Naive thymus-derived CD4-positive, alpha-beta T cell (primary cell): ENCODE data around the gene CNTN1. TPM values are rescaled to one million over a fixed set of nuclear protein-coding genes. Genes with fewer than 3 reads are reported as not detected.

Experiments
- ATAC-seq: fragments of 150-1000 bp; cut with Tn5 transposase; 2 replicates; pipeline ENCODE4 v1.10.0; 2021; ENCODE audit warnings: mild to moderate bottlenecking, moderate library complexity
- CTCF ChIA-PET: fragments of 350-600 bp; sonication (Branson Sonifier 250); formaldehyde crosslinking; loops from one replicate; lab custom pipeline; 2021; ENCODE audit warnings: antibody characterized with exemption; lab: Charles Lee
- POLR2A ChIA-PET: fragments of 350-600 bp; sonication (Branson Sonifier 250); formaldehyde crosslinking; loops from one replicate; lab custom pipeline; 2021; ENCODE audit warnings: antibody characterized with exemption, inconsistent platforms; lab: Charles Lee
- DNase-seq, 9 donors: peaks; one replicate each; pipeline versions ENCODE4 v3.0.0 to v3.0.0-alpha.2; 2020 to 2022; ENCODE audit warnings: mixed read lengths in 1 of 9
- H3K27ac ChIP-seq: one replicate; pipeline ENCODE4 v1.7.0; 2013; ENCODE audit warnings: mild to moderate bottlenecking, low read depth, low read length, moderate library complexity
- H3K27me3 ChIP-seq, 2 donors: one replicate each; pipeline ENCODE4 v1.7.0; 2013; ENCODE audit warnings: low read length in 2 of 2, mild to moderate bottlenecking in 2 of 2, moderate library complexity in 2 of 2; ENCODE audit not compliant: control insufficient read depth in 2 of 2, insufficient read depth in 2 of 2
- H3K36me3 ChIP-seq, 3 experiments: 1 replicate in 2 of 3; 2 replicates in 1 of 3; pipeline ENCODE4 v1.7.0; 2013; ENCODE audit warnings: low read length in 3 of 3, mild to moderate bottlenecking in 3 of 3, moderate library complexity in 1 of 3; ENCODE audit not compliant: insufficient read depth in 3 of 3, control insufficient read depth in 2 of 3
- H3K4me1 ChIP-seq, 2 donors: one replicate each; pipeline ENCODE4 v1.7.0; 2013; ENCODE audit warnings: low read length in 2 of 2, mild to moderate bottlenecking in 2 of 2, moderate library complexity in 1 of 2; ENCODE audit not compliant: control insufficient read depth in 2 of 2, insufficient read depth in 2 of 2
- H3K4me3 ChIP-seq: 2 replicates; pipeline ENCODE4 v1.7.0; 2013; ENCODE audit warnings: mild to moderate bottlenecking, low read length
- H3K9me3 ChIP-seq, 3 experiments: 1 replicate in 2 of 3; 2 replicates in 1 of 3; pipeline ENCODE4 v1.7.0; 2013; ENCODE audit warnings: low read length in 3 of 3; ENCODE audit not compliant: control insufficient read depth in 2 of 3
- H3K27ac Mint-ChIP-seq, 9 donors: one replicate each; pipeline ENCODE4 v1.8.0; 2020 to 2022; ENCODE audit warnings: mixed read lengths in 9 of 9, mild to moderate bottlenecking in 8 of 9, moderate library complexity in 5 of 9, inconsistent platforms in 2 of 9
- H3K27me3 Mint-ChIP-seq, 5 donors: one replicate each; pipeline ENCODE4 v1.8.0; 2021 to 2022; ENCODE audit warnings: mixed read lengths in 5 of 5, mild to moderate bottlenecking in 1 of 5
- H3K36me3 Mint-ChIP-seq, 5 donors: one replicate each; pipeline ENCODE4 v1.8.0; 2020 to 2022; ENCODE audit warnings: mixed read lengths in 5 of 5, mild to moderate bottlenecking in 3 of 5, inconsistent platforms in 1 of 5
- H3K4me1 Mint-ChIP-seq, 7 donors: one replicate each; pipeline ENCODE4 v1.8.0; 2020 to 2022; ENCODE audit warnings: mixed read lengths in 7 of 7, mild to moderate bottlenecking in 3 of 7, inconsistent platforms in 1 of 7
- H3K4me3 Mint-ChIP-seq, 10 donors: one replicate each; pipeline ENCODE4 v1.8.0; 2020 to 2022; ENCODE audit warnings: mild to moderate bottlenecking in 10 of 10, mixed read lengths in 10 of 10, moderate library complexity in 6 of 10, inconsistent platforms in 2 of 10
- H3K9me3 Mint-ChIP-seq, 11 donors: one replicate each; pipeline ENCODE4 v1.8.0; 2020 to 2022; ENCODE audit warnings: mixed read lengths in 11 of 11, mild to moderate bottlenecking in 4 of 11, inconsistent platforms in 1 of 11, moderate library complexity in 1 of 11
- intact Hi-C, 2 donors: fragments of 100-400 bp; cut with micrococcal nuclease; formaldehyde crosslinking; loops; one replicate each; pipeline ENCODE4 v1.15.1; 2023
- polyA plus RNA-seq, 2 donors: library from polyadenylated mRNA; unstranded; fragments of 300-500 nt; fragmentation: Illumina TruSeq; gene quantifications; one replicate each; pipeline ENCODE4 v1.2.3, GENCODE V29; 2021
- total RNA-seq, 6 experiments: library from RNA in 5 of 6; stranded (reverse) in 5 of 6; gene quantifications; 1 replicate in 5 of 6; 2 replicates in 1 of 6; pipeline ENCODE4 v1.2.3 and lab custom pipeline; 2021 to 2026

The CNTN1 gene
- total and polyA plus RNA-seq, 7 experiments from 2014 or later: not detected

DNA sequence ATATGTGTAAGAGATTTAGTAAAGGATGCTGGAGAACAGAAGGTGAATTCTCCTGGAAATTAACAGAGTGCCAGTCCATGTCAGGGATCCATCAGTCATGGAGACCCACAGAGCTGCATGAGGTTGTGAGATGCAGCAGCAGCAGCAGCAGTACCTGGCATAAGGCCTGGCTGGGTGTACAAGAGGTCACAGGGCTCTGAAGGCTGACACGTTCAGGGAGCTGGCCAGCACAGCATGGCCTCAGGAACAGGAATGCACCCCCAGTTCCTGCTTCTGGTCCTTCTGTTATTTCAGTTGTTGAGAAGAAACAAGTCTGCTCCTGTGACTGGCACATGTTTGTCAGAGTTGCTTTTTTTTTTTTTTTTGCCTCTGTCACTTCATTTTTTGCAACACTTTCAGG, 210.8 kb downstream of the CNTN1 start:
- no peak for DNase-seq
- Mint-ChIP-seq H3K4me3 (no peak overlapping the region), H3K36me3 (no peaks in the 10 kb centered on the region), H3K9me3 (peaks cover 0 to 2% (median 0%) of the 10 kb centered on the region in 11 donors), H3K27ac (no peak overlapping the region), H3K4me1 (no peaks in the 10 kb centered on the region), H3K27me3 (no peaks in the 10 kb centered on the region)
- Histone ChIP-seq H3K9me3 (no peaks in the 10 kb centered on the region), H3K4me1 (no peaks in the 10 kb centered on the region), H3K27ac (no peak overlapping the region), H3K4me3 (no peak overlapping the region), H3K36me3 (no peaks in the 10 kb centered on the region), H3K27me3 (no peaks in the 10 kb centered on the region)
- ATAC-seq: no peak
- ChIA-PET CTCF (no interaction called here), POLR2A (interaction anchor here (0.6 kb wide), 1 partner anchor 660 kb away, joined by 3 read pairs; no protein-coding TSS in a partner anchor)
- intact Hi-C loops: no loop called here

DNA sequence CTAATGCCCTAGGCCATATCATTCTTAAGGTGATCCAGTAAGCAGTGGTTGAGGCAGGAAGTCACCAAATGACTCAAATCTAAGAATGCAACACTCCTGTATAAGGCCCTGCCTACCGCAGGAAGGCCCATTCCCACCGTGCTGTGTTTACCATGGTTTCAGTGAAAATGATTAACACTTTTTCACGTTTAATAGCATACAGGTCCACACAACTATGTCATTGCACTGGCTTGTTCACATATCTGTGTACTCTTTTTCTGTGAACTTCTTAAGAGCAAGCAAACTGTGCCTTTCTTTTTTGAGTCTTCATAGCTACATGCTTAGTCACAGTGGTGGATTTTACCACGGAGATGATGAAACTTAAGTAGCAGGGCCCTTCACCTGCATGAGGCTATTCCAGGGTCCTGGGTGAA, 214.9 kb downstream of the CNTN1 start:
- CTCF ChIA-PET: no interaction called here
- Histone ChIP-seq H3K27me3 (no peaks in the 10 kb centered on the region), H3K4me1 (no peaks in the 10 kb centered on the region), H3K36me3 (no peaks in the 10 kb centered on the region), H3K9me3 (no peaks in the 10 kb centered on the region), H3K4me3 (no peak overlapping the region), H3K27ac (no peak overlapping the region)
- H3K27ac Mint-ChIP-seq: no peak overlapping the region
- intact Hi-C loops: no loop called here
- H3K9me3 Mint-ChIP-seq: peaks cover 0 to 1% (median 0%) of the 10 kb centered on the region in 11 donors
- ATAC-seq (no peak), DNase-seq (no peak)
- no peaks in the 10 kb centered on the region for H3K36me3 Mint-ChIP-seq
- POLR2A ChIA-PET: no interaction called here
- no peaks in the 10 kb centered on the region for H3K4me1 Mint-ChIP-seq
- H3K4me3 Mint-ChIP-seq: no peak overlapping the region
- H3K27me3 Mint-ChIP-seq: no peaks in the 10 kb centered on the region

DNA sequence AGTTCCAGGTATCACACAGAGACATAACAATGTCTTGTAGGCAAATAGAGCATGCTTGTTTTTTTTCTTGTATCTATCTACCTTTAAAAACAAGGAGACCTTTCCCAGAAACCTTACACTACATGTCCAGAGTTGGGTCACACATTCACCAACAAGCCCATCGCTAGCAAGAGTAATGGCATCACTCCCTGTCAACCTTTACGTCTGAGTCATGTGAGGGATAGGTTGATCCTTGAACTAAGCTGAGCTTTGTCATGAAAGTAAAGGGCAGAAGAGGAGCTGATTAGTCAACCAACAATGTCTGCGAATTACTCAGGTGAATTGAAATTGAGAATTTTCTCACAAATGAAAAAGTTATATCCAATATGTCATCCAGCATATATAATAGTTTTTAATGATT, 219.4 kb downstream of the CNTN1 start:
- no peak for DNase-seq
- no peaks in the 10 kb centered on the region for H3K9me3 ChIP-seq
- Mint-ChIP-seq H3K27ac (no peak overlapping the region), H3K4me1 (no peaks in the 10 kb centered on the region), H3K27me3 (no peaks in the 10 kb centered on the region), H3K36me3 (no peaks in the 10 kb centered on the region), H3K4me3 (no peak overlapping the region), H3K9me3 (peaks cover 0 to 1% (median 0%) of the 10 kb centered on the region in 11 donors)
- H3K4me1 ChIP-seq: no peaks in the 10 kb centered on the region
- H3K36me3 ChIP-seq: no peaks in the 10 kb centered on the region
- ChIA-PET POLR2A (no interaction called here), CTCF (no interaction called here)
- H3K27me3 ChIP-seq: no peaks in the 10 kb centered on the region
- intact Hi-C loops: no loop called here
- ATAC-seq: no peak
- H3K27ac ChIP-seq: no peak overlapping the region
- H3K4me3 ChIP-seq: no peak overlapping the region

DNA sequence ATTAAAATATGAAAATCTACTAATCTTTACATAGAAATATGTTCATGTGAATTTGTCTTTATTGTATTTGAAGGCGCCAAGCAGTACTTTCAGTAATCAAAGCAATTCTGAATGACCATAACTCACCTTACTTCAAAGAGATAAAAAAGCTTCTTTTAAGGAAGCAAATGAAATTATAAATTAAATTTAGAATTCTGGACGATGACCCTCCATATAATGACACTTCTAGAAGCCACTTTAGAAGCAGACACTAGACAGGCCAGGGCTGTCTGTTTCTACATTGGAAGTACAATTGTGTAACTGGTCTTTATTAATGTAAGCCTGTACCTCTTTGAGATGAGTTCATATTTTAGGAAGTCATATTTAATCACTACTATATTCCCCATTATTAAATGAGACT, 222.9 kb downstream of the CNTN1 start:
- H3K36me3 Mint-ChIP-seq: no peaks in the 10 kb centered on the region
- H3K4me1 Mint-ChIP-seq: no peaks in the 10 kb centered on the region
- H3K36me3 ChIP-seq: no peaks in the 10 kb centered on the region
- no peak overlapping the region for H3K4me3 Mint-ChIP-seq
- intact Hi-C loops: no loop called here
- H3K27ac ChIP-seq: no peak overlapping the region
- no peaks in the 10 kb centered on the region for H3K4me1 ChIP-seq
- H3K4me3 ChIP-seq: no peak overlapping the region
- ATAC-seq: no peak
- H3K27ac Mint-ChIP-seq: no peak overlapping the region
- H3K27me3 ChIP-seq: no peaks in the 10 kb centered on the region
- no peaks in the 10 kb centered on the region for H3K9me3 ChIP-seq
- peaks cover 0 to 2% (median 0%) of the 10 kb centered on the region in 11 donors for H3K9me3 Mint-ChIP-seq
- POLR2A ChIA-PET: no interaction called here
- CTCF ChIA-PET: no interaction called here
- DNase-seq: no peak
- no peaks in the 10 kb centered on the region for H3K27me3 Mint-ChIP-seq

DNA sequence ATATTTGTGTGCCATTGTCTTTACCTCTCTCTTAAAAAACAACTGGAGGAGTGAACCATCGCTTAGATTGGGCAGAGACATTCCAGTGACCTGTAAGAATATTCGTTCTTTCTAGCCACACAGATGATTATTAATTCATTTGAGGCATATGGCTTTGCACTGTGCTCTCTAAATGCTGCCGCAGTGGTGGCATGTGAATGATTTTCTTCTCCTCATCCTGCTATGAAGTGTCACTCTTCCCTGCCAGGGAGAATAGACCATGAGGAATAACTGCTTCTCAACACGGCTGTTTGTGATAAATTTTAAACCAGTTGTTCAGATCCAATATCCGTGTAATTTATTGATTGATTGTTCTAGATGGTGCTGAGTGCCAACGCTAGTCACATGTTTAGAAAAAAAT, 225.3 kb downstream of the CNTN1 start:
- H3K9me3 ChIP-seq: no peaks in the 10 kb centered on the region
- peaks cover 0 to 7% (median 0%) of the 10 kb centered on the region in 5 donors for H3K27me3 Mint-ChIP-seq
- no peak overlapping the region for H3K4me3 Mint-ChIP-seq
- H3K27me3 ChIP-seq: no peaks in the 10 kb centered on the region
- peaks cover 0 to 1% (median 0%) of the 10 kb centered on the region in 11 donors for H3K9me3 Mint-ChIP-seq
- intact Hi-C loops: no loop called here
- H3K36me3 Mint-ChIP-seq: no peaks in the 10 kb centered on the region
- H3K27ac ChIP-seq: no peak overlapping the region
- H3K4me1 ChIP-seq: no peaks in the 10 kb centered on the region
- DNase-seq (no peak), ATAC-seq (no peak)
- ChIA-PET POLR2A (no interaction called here), CTCF (no interaction called here)
- no peak overlapping the region for H3K27ac Mint-ChIP-seq
- H3K4me3 ChIP-seq: no peak overlapping the region
- H3K4me1 Mint-ChIP-seq: no peaks in the 10 kb centered on the region
- no peaks in the 10 kb centered on the region for H3K36me3 ChIP-seq

DNA sequence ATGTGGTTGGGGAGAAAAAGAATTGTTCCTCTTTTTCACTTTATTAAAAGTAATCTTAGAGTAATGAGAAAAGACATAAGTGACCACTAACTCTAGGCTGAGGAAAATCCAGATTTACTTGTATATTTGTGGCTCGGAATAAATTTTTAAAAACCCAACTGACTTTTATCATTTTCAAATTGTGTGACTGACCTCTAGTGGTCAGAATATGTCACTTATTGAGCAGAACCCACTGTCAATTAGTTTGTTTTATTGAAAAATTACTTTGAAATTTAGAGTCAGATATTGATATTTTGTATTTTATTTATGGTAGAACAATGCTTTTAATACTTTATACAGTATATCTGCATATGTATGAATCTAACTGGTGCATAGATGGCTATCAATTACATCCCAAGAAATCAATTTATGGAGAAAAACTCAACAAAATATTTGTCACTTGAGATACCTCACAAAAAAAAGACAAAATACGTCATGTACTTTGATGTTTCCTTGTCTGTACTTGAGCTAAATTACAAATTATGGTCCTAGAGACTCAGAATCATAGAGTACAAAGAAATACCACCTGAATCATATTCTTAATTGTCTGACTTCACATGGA, 229.4 kb downstream of the CNTN1 start:
- Histone ChIP-seq H3K9me3 (no peaks in the 10 kb centered on the region), H3K4me1 (no peaks in the 10 kb centered on the region), H3K27me3 (no peaks in the 10 kb centered on the region), H3K4me3 (no peak overlapping the region), H3K27ac (no peak overlapping the region), H3K36me3 (no peaks in the 10 kb centered on the region)
- H3K4me1 Mint-ChIP-seq: peaks cover 0 to 1% (median 0%) of the 10 kb centered on the region in 7 donors
- H3K27ac Mint-ChIP-seq: no peak overlapping the region
- ChIA-PET CTCF (interaction anchor here (0.9 kb wide), 1 partner anchor 11 kb away, joined by 4 read pairs; no protein-coding TSS in a partner anchor), POLR2A (no interaction called here)
- H3K36me3 Mint-ChIP-seq: no peaks in the 10 kb centered on the region
- no peak for ATAC-seq
- peaks cover 0 to 7% (median 0%) of the 10 kb centered on the region in 5 donors for H3K27me3 Mint-ChIP-seq
- DNase-seq: no peak
- intact Hi-C loops: loop anchor here in 1 of 2 donors (1.0 to 5.0 kb wide), 3 partner anchors 299 to 769 kb away; no protein-coding TSS in a partner anchor
- H3K9me3 Mint-ChIP-seq: peaks cover 0 to 1% (median 0%) of the 10 kb centered on the region in 11 donors
- H3K4me3 Mint-ChIP-seq: no peak overlapping the region

DNA sequence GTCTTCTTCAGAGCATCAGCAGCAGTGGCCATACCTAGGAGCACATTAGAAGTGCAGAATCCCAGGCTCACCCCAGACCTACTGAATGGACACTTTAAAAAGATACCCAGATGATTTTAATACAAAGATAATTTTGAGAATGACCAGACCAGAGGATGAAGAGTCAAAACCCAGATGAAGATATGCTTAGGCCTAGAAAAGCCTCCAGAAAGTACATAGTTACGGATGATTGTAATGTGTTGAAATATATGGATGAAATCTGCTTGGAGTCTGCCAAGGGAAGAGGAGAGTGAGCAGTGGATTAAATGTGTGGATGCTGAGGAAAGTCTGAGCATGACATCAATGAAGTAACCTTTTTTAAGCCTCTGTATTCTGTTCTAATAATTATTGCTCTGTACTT, 245.7 kb downstream of the CNTN1 start:
- ChIA-PET POLR2A (no interaction called here), CTCF (no interaction called here)
- Mint-ChIP-seq H3K9me3 (no peaks in the 10 kb centered on the region), H3K27me3 (peaks cover 0 to 6% (median 4%) of the 10 kb centered on the region in 5 donors), H3K4me3 (no peak overlapping the region), H3K4me1 (no peaks in the 10 kb centered on the region), H3K36me3 (no peaks in the 10 kb centered on the region), H3K27ac (no peak overlapping the region)
- ATAC-seq (no peak), DNase-seq (no peak)
- Histone ChIP-seq H3K4me3 (no peak overlapping the region), H3K9me3 (no peaks in the 10 kb centered on the region), H3K27me3 (no peaks in the 10 kb centered on the region), H3K27ac (no peak overlapping the region), H3K36me3 (no peaks in the 10 kb centered on the region), H3K4me1 (no peaks in the 10 kb centered on the region)
- intact Hi-C loops: no loop called here
